ENCODE measurements around the gene STRN3.
A peak's percentile ranks its signal among the peaks of the same experiment; 100 is the strongest.
"Not testable (repeated sequence)": the region's sequence is repeated elsewhere in the genome, so short reads cannot be mapped to it uniquely, and the experiment has no call there.

STRN3 gene, protein sequence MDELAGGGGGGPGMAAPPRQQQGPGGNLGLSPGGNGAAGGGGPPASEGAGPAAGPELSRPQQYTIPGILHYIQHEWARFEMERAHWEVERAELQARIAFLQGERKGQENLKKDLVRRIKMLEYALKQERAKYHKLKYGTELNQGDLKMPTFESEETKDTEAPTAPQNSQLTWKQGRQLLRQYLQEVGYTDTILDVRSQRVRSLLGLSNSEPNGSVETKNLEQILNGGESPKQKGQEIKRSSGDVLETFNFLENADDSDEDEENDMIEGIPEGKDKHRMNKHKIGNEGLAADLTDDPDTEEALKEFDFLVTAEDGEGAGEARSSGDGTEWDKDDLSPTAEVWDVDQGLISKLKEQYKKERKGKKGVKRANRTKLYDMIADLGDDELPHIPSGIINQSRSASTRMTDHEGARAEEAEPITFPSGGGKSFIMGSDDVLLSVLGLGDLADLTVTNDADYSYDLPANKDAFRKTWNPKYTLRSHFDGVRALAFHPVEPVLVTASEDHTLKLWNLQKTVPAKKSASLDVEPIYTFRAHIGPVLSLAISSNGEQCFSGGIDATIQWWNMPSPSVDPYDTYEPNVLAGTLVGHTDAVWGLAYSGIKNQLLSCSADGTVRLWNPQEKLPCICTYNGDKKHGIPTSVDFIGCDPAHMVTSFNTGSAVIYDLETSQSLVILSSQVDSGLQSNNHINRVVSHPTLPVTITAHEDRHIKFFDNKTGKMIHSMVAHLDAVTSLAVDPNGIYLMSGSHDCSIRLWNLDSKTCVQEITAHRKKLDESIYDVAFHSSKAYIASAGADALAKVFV

DNA sequence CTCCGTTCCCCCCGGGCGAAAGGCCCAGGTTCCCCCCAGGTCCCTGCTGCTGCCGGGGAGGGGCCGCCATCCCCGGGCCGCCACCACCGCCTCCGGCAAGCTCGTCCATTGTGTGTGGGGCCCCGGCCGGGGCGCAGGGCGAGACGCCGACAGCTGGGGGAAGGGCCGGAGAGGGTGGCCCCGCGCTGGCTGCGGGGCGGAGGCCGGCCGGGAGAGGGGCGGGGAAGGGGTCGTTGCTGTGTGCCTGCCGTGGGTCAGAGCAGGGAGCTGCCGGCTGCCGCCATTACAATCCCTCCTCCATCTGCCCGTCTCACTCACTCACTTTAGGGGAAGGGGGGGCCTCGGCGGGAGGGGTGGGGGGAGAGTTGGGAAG lies at the start of gene STRN3:
STRN3 (minus strand) TSS at position 303 of the 373 bp plus-strand sequence; CDS start at position 109, 194 bp downstream.
- Mint-ChIP-seq H3K4me1 (ENCODE audit: low read depth) (peaks cover 44% of the 10 kb centered on the region), H3K4me3 (peak within 1 kb of the TSS; percentile 96), H3K27ac (peak within 1 kb of the TSS; percentile 98), H3K36me3 (ENCODE audit: low read depth) (peaks cover 10% of the 10 kb centered on the region), H3K27me3 (ENCODE audit: low read depth) (no peaks in the 10 kb centered on the region), H3K9me3 (no peaks in the 10 kb centered on the region)
- DNase-seq (ENCODE audit: low spot score) = no peak

DNA sequence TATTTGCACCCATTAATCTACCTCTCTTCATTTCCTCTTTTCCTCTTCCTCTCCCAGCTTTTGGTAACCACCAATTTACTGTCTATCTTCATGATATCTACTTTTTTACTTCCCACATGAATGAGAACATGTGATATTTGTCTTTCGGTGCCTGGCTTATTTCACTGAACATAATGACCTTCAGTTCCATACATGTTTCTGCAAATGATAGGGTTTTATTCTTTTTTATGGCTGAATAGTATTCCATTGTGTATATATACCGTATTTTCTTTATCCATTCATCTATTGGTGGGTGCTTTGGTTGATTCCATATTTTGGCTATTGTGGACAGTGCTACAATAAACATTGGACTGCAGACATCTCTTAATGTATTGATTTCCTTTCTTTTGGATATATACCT lies 49.0 kb upstream of the STRN3 start:
- Mint-ChIP-seq H3K27me3 (ENCODE audit: low read depth) (no peaks in the 10 kb centered on the region), H3K27ac (no peak overlapping the region), H3K4me3 (no peak overlapping the region), H3K9me3 (no peaks in the 10 kb centered on the region), H3K4me1 (ENCODE audit: low read depth) (no peaks in the 10 kb centered on the region), H3K36me3 (ENCODE audit: low read depth) (peaks cover 4% of the 10 kb centered on the region)
- DNase-seq (ENCODE audit: low spot score) = no peak

DNA sequence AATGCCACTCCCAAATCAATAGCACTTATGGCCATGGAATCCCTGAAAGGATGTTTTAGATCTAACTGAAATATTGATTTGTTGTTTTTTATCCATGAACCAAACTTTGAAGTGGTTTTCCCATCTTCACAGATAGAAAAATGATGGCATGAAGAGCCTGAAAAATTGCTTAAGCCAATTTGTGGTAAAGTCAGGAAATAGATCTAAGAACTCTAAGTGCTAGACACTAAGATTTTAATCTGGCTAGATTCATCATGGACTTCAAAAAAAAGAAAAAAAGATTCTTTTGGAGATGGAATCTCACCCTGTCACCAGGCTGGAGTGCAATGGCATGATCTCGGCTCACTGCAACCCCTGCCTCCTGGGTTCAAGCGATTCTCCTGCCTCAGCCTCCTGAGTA lies 45.0 kb upstream of the STRN3 start:
- H3K36me3 Mint-ChIP-seq (ENCODE audit: low read depth) = peaks cover 4% of the 10 kb centered on the region
- no peak for DNase-seq (ENCODE audit: low spot score)
- H3K27me3 Mint-ChIP-seq (ENCODE audit: low read depth) = no peaks in the 10 kb centered on the region
- H3K4me1 Mint-ChIP-seq (ENCODE audit: low read depth) = no peaks in the 10 kb centered on the region
- no peak overlapping the region for H3K27ac Mint-ChIP-seq
- no peaks in the 10 kb centered on the region for H3K9me3 Mint-ChIP-seq
- no peak overlapping the region for H3K4me3 Mint-ChIP-seq

DNA sequence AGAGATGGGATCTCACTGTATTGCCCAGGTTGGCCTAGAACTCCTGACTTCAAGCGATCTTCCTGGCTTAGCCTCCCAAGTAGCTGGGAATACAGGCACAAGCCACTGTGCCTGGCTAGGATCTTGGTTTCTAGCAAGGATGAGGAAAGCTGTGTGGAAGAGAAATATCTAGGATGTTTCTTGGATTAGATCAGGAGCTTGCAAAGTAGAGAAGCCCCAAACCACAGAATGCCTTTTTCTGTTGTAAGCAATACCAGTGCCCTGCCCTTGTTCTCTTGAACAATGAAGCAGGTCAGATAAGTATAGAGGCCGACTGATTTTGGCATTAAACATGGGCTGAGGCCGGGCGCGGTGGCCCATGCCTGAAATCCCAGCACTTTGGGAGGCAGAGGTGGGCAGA lies 44.3 kb upstream of the STRN3 start:
- H3K27me3 Mint-ChIP-seq (ENCODE audit: low read depth) = no peaks in the 10 kb centered on the region
- H3K27ac Mint-ChIP-seq = no peak overlapping the region
- no peaks in the 10 kb centered on the region for H3K9me3 Mint-ChIP-seq

DNA sequence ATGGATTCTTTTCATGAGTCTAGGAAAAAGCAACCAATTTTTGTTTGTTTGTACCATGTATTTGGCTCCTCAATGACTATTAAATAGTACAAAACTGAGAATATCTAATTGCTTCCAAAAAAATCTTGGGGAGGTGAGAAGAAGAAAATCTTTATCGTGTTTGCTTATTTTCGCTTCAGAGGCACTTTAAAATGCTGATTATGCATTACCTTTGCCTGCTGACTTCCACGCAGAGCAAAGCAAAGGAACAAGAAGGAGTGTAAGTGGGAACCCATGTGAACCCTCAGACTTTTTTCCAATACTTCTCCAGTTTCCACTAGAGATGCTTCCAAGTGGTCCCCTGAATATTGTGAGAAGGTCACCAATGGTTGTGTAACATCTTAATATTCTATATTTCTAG lies 43.2 kb upstream of the STRN3 start:
- Mint-ChIP-seq H3K36me3 (ENCODE audit: low read depth) (no peaks in the 10 kb centered on the region), H3K27ac (no peak overlapping the region), H3K4me3 (no peak overlapping the region), H3K27me3 (ENCODE audit: low read depth) (no peaks in the 10 kb centered on the region), H3K4me1 (ENCODE audit: low read depth) (no peaks in the 10 kb centered on the region), H3K9me3 (no peaks in the 10 kb centered on the region)
- no peak for DNase-seq (ENCODE audit: low spot score)

More for the DNA sequence above, 44.3 kb upstream of the STRN3 start:
- Mint-ChIP-seq H3K4me1 (ENCODE audit: low read depth) (no peaks in the 10 kb centered on the region), H3K36me3 (ENCODE audit: low read depth) (peaks cover 4% of the 10 kb centered on the region), H3K4me3 (no peak overlapping the region)
- no peak for DNase-seq (ENCODE audit: low spot score)

DNA sequence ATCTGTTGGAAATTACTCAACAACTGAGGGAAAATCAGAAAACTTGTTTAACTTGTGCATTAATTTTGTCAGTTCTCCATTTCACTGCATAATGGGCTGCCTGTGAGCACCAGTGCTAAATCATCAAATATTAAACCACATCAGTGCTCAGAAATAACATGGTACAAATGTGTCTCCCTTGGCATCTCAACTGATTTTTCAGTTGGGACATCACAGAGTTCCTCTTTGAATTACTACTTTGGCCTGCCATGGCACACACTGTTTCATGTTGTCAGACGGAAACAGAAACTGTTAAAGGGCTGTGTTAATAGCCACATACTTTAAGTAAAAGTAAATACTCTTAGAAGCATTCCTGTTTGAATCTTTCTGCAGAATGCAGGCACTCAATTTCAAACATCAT lies 42.1 kb upstream of the STRN3 start:
- Mint-ChIP-seq H3K4me3 (no peak overlapping the region), H3K27ac (no peak overlapping the region), H3K36me3 (ENCODE audit: low read depth) (no peaks in the 10 kb centered on the region), H3K9me3 (no peaks in the 10 kb centered on the region), H3K27me3 (ENCODE audit: low read depth) (no peaks in the 10 kb centered on the region), H3K4me1 (ENCODE audit: low read depth) (no peaks in the 10 kb centered on the region)
- DNase-seq (ENCODE audit: low spot score) = no peak

DNA sequence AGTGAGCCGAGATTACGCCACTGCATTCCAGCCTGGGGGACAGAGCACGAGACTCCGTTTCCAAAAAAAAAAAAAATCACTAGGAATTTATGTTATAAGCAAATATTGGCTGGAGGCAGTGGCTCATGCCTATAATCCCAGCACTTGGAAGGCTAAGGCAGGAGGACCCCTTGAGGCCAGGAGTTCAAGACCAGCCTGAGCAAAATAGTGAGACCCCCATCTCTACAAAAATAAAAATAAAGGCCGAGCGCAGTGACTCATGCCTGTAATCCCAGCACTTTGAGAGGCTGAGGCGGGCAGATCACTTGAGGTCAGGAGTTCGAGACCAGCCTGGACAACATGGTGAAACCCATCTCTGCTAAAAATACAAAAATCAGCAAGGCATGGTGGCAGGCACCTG lies 36.7 kb upstream of the STRN3 start:
- H3K9me3 Mint-ChIP-seq; H3K27me3 Mint-ChIP-seq (ENCODE audit: low read depth); DNase-seq (ENCODE audit: low spot score); H3K4me1 Mint-ChIP-seq (ENCODE audit: low read depth); H3K36me3 Mint-ChIP-seq (ENCODE audit: low read depth); H3K4me3 Mint-ChIP-seq; H3K27ac Mint-ChIP-seq: not testable (repeated sequence)

DNA sequence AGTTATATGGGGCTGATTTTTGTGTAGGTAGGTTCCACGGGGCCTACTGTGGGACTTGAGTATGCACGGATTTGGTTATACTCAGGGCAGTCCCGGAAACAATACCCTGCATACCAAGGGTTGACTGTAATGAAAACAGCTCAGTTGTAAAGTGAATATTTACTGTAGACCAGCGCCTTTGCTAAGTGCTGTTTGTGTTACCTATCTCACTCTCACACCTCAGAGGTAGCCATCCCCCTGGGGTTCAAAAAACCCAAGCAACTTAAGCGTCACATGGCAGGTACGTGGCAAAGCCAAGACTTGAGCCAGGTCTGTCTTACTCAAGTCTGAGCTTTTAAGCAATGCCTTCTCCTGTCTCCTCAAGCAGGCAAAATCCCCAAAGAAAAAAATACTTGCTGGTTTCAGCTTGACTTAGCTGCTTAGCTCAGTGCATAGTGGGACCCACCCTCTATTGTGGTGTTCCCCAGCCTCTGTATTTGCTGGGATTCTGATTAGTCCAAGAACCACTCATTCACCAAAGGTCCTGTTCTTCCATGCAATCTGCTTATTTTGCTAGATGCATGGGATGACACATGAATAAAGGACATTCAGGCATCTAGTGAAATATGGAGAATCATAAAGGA lies 34.2 kb upstream of the STRN3 start:
- DNase-seq (ENCODE audit: low spot score) = no peak
- H3K27me3 Mint-ChIP-seq (ENCODE audit: low read depth) = no peaks in the 10 kb centered on the region
- H3K27ac Mint-ChIP-seq = no peak overlapping the region
- no peaks in the 10 kb centered on the region for H3K36me3 Mint-ChIP-seq (ENCODE audit: low read depth)
- H3K4me1 Mint-ChIP-seq (ENCODE audit: low read depth) = peaks cover 3% of the 10 kb centered on the region
- H3K9me3 Mint-ChIP-seq = no peaks in the 10 kb centered on the region
- no peak overlapping the region for H3K4me3 Mint-ChIP-seq

DNA sequence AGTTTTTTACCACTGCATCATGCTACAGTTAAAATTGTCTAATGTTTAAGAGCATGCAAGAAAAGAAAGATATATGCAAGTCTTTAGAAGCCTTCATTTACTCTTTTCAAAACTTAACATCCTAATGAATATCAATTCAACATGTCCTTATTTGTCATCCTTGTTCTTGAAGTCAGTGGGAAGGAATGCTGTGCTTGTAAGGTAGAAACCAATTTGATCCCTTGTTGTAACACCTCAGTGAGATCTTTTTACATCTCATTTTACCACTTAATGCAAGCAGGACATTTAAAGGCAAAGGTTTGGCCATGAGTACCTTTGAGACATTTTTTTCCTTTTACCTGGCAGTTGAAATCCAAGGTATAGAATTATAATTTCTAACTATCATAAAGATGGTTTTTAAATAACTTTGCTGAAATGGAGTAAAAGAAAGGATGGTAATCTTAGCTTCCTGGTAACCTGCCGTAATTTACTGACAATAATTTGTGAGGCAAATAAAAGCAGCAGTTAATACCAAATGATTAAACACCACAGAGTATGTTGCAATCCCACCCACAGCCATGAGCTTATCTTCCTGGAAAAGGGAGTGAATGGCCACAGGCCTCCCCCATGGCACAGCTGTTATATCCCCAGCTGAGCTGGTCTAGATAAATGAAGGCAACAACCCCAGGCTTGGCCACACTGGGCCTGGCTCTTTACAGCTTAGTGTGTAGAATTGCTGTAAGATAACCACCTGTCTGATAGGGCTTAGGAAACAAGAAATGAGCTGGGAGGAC lies 33.2 kb upstream of the STRN3 start:
- Mint-ChIP-seq H3K36me3 (ENCODE audit: low read depth) (no peaks in the 10 kb centered on the region), H3K27ac (no peak overlapping the region), H3K4me3 (no peak overlapping the region), H3K4me1 (ENCODE audit: low read depth) (peaks cover 3% of the 10 kb centered on the region), H3K9me3 (no peaks in the 10 kb centered on the region), H3K27me3 (ENCODE audit: low read depth) (no peaks in the 10 kb centered on the region)
- DNase-seq (ENCODE audit: low spot score) = no peak

DNA sequence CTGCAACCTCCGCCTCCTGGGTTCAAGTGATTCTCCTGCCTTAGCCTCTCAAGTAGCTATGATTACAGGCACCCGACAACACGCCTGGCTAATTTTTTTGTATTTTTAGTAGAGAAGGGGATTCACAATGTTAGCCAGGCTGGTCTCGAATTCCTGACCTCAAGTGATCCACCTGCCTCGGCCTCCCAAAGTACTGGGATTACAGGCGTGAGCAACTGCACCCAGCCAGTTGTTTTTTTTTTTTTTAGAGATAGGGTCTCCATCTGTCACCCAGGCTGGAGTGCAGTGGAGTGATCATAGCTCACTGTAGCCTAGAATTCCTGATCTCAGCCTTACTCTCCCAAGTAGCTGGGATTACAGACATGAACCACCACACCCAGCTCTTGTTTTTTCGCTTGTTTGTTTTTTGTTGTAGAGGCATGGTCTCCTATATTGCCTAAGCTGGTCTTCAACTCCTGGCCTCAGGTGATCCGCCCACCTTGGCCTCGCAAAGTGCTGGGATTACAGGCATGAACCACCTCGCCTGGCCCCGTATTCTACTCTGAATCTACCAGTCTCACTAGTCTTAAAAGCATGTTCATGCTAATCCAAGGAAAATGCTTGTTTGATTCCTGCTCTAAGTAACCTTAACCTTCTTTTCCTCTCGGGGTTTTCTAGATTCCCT lies 31.7 kb upstream of the STRN3 start:
- peaks cover 3% of the 10 kb centered on the region for H3K4me1 Mint-ChIP-seq (ENCODE audit: low read depth)
- H3K27ac Mint-ChIP-seq = no peak overlapping the region
- H3K9me3 Mint-ChIP-seq = no peaks in the 10 kb centered on the region
- H3K4me3 Mint-ChIP-seq = no peak overlapping the region
- H3K36me3 Mint-ChIP-seq (ENCODE audit: low read depth) = no peaks in the 10 kb centered on the region
- no peak for DNase-seq (ENCODE audit: low spot score)
- no peaks in the 10 kb centered on the region for H3K27me3 Mint-ChIP-seq (ENCODE audit: low read depth)

DNA sequence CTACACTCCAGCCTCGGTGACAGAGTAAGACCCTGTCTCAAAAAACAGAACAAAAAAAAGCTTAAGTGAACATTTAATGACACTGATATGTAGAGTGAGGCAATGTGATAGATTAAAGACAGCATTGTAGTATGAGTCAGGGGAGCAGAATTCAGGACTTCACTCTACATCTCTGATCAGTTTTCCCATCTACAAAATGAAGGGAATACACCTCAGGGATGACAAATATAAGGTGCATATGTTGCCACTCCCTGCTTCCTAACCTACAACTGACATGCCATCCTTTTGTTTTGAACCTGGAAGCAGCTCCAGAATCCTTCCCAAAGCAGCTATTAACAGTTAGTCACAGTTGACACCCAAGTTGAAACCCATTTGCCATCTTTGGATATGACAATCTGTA lies 30.9 kb upstream of the STRN3 start:
- Mint-ChIP-seq H3K27me3 (ENCODE audit: low read depth) (no peaks in the 10 kb centered on the region), H3K4me1 (ENCODE audit: low read depth) (peaks cover 3% of the 10 kb centered on the region), H3K9me3 (no peaks in the 10 kb centered on the region), H3K4me3 (no peak overlapping the region), H3K36me3 (ENCODE audit: low read depth) (no peaks in the 10 kb centered on the region), H3K27ac (no peak overlapping the region)
- DNase-seq (ENCODE audit: low spot score) = no peak

DNA sequence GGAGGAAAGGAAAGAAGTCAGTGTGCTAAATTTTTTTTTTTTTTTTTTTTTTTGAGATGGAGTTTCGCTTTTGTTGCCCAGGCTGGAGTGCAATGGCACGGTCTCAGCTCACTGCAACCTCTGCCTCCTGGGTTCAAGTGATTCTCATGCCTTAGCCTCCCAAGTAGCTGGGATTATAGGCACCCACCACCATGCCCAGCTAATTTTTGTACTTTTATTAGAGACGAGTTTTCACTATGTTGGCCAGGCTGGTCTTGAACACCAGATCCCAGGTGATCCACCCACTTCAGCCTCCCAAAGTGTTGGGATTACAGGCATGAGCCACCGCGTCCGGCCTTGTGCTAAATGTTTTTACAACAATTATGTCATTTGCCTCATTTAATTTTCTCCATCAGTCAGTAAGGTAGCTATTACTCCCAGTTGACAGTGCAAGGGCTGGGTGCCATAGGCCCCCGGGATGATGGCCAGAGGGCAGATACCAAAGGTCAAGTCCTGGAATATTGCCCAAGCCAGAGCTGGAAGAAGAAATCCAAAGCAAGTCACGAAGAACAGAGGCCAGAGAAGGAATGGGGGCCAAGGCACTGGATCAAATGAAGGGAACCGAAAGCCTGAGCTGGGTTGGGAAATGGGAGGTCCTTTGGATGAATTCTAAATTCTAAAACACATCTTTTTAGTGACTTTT lies 26.9 kb upstream of the STRN3 start:
- not testable (repeated sequence) for H3K4me1 Mint-ChIP-seq (ENCODE audit: low read depth); H3K36me3 Mint-ChIP-seq (ENCODE audit: low read depth); H3K9me3 Mint-ChIP-seq; H3K4me3 Mint-ChIP-seq; H3K27me3 Mint-ChIP-seq (ENCODE audit: low read depth); H3K27ac Mint-ChIP-seq; DNase-seq (ENCODE audit: low spot score)

DNA sequence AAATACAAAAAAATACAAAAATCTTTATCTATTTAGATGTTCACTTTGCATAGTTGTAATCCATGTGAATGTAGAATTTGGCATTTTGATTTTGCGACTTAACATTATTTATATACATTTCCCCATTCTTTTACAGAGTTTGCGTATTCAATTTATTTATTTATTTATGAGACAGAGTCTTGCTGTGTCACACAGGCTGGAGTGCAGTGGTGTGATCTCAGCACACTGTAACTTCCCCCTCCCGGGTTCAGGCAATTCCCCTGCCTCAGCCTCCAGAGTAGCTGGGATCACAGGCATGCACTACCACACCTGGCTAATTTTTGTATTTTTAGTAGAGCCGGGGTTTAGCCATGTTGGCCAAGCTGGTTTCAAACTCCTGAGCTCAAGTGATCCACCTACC lies 25.3 kb upstream of the STRN3 start:
- H3K36me3 Mint-ChIP-seq (ENCODE audit: low read depth) = no peaks in the 10 kb centered on the region
- no peaks in the 10 kb centered on the region for H3K4me1 Mint-ChIP-seq (ENCODE audit: low read depth)
- H3K27me3 Mint-ChIP-seq (ENCODE audit: low read depth) = no peaks in the 10 kb centered on the region
- no peak for DNase-seq (ENCODE audit: low spot score)
- no peak overlapping the region for H3K27ac Mint-ChIP-seq
- H3K4me3 Mint-ChIP-seq = no peak overlapping the region
- no peaks in the 10 kb centered on the region for H3K9me3 Mint-ChIP-seq
